Measurements from ENCODE around the gene HHATL.

DNA sequence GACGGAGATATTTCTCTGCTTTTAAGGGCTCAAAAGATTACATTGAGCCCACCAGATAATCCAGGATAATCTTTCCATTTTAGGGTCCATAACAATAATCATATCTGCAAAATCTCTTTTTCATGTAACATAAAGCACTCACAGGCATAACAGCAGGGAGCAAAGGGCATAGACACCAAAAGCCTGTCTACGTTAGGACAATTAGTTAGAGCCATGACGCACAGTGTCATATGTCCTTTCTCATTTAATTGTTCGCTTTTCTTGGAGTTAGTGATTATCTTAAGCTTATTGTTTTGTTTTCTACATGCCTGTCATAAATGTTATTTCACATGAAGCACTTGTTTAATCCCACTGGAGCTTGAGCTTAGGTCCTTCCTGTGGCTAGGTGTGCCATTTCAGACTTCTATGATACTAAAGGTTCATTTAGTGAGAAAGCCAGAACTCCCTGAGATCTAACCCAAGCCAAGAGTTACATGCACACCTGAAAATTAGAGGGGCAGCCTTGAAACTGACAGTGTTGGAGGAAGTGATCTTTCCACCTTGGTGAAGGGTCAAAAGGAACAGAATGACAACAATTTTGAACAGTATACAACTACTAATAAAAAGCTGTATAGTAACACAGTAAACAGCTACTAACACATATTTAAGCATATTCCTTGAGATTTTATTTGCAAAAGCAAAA lies 11.7 kb upstream of the HHATL start:
- TF ChIP-seq MXI1 (IDR thresholded peaks at IDR 0.05; ENCODE audit: low read depth, low read length), result no peak
- TF ChIP-seq POLR2AphosphoS2 (IDR thresholded peaks at IDR 0.05; ENCODE audit: low read depth, low read length), result no peak
- TF ChIP-seq SP1 (IDR thresholded peaks at IDR 0.05; ENCODE audit: low read depth, low read length), result no peak
- no peak for TF ChIP-seq TCF7 (IDR thresholded peaks at IDR 0.05; ENCODE audit: borderline replicate concordance)
- no peak for TF ChIP-seq KDM1A (IDR thresholded peaks at IDR 0.05; ENCODE audit: borderline replicate concordance)
- no peak for TF ChIP-seq ZZZ3 (IDR thresholded peaks at IDR 0.05; ENCODE audit: control insufficient read depth, insufficient read length, low read depth)
- TF ChIP-seq ASH2L (IDR thresholded peaks at IDR 0.05; ENCODE audit: borderline replicate concordance, low read depth), result no peak
- TF ChIP-seq TARDBP (IDR thresholded peaks at IDR 0.05; ENCODE audit: borderline replicate concordance), result no peak
- TF ChIP-seq SUZ12 (IDR thresholded peaks at IDR 0.05; ENCODE audit: unreplicated experiment), result no peak
- no peak for TF ChIP-seq IKZF1 (conservative IDR thresholded peaks at IDR 0.05)
- no peak for TF ChIP-seq EP300 (IDR thresholded peaks at IDR 0.05; ENCODE audit: borderline replicate concordance in 1 of 2, control insufficient read depth in 1 of 2, low read depth in 2 of 2, low read length in 2 of 2)
